Eye (tissue), 1 donor: ENCODE results near the gene LEKR1.
"Not testable (repeated sequence)": the region's sequence is repeated elsewhere in the genome, so short reads cannot be mapped to it uniquely, and the experiment has no call there.

Experiments
- DNase-seq: peaks from one replicate; pipeline ENCODE4 v3.0.0-alpha.2; 2015

Gene LEKR1

DNA sequence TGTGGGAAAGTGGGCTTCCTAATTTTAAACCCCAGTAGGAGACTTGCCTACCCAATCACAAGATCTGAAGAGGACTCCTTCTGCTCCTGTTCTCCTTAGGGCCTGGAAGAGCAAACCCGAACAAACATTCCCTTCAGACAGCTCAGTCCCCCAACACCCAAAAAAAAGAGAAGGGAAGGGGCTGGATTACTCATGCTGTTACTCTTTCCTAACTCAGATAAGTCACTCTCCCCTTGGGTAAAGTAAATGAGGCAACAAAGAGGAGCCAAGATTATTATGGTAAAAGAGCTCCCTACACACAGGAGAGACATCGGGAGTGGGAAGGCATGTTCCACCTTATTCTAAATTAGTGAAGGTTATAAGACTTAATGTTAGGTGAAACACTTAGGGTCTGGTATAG is 18.1 kb upstream of the LEKR1 start:
- no peak for DNase-seq

DNA sequence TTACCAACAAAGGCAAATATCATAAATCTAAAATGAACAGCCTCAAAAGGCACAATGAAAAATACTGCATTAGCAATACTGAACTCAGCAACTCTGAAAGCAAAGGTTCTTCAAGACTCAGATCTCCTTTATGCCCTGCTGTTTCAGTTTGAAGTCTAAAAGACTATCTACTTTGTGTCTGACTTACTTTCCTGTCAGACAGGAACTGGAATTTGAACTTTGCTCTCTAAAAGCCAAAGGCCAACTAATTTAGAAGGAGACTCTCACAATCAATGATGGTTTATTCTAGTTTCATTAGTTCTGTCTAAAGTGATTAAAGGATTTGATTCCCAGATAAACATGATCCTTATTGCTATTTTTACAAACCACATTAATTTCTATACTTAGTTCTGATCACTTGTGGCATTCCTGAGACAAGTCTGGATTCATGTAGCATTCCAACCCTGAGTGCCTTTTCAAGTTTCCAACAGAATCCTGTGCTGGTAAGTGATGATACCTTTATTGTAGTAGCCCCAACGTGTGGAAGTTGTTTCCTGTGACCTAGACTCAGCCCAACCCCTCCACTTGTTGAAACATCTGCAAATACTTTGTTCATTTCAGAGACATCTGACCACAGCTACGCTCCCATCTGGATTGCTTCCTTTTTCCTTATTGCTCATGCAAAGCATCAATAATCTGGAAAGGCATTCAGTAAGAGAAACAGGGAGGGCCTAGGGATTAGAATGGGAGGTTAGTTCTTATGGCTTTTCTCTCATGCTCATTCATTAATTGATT is 14.9 kb upstream of the LEKR1 start:
- DNase-seq: peak; percentile 38

GRCh38 chr3:156812521-156813335 is 13.4 kb upstream of the LEKR1 start:
- DNase-seq: peak; percentile 26

DNA sequence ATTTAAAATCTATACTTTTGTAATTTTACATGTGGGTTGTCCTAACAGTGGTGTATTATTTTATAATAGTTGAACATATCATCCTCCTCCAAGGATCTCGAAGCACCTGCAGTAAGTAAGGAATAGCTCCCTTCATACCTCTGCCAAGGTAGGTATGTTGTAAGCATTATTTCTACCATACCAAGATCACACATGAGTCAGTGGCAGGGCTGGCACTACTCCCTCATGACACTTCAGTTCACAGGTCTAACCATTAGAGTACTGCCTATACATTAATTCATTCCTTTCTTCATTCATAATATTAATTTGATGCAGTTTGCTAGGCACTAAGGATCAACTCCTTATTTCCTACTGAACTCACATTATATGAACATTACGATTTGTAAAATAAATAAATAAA is 11.9 kb upstream of the LEKR1 start:
- DNase-seq: no peak

GRCh38 chr3:156816091-156816793 is 9.9 kb upstream of the LEKR1 start:
- peak; percentile 80 for DNase-seq

DNA sequence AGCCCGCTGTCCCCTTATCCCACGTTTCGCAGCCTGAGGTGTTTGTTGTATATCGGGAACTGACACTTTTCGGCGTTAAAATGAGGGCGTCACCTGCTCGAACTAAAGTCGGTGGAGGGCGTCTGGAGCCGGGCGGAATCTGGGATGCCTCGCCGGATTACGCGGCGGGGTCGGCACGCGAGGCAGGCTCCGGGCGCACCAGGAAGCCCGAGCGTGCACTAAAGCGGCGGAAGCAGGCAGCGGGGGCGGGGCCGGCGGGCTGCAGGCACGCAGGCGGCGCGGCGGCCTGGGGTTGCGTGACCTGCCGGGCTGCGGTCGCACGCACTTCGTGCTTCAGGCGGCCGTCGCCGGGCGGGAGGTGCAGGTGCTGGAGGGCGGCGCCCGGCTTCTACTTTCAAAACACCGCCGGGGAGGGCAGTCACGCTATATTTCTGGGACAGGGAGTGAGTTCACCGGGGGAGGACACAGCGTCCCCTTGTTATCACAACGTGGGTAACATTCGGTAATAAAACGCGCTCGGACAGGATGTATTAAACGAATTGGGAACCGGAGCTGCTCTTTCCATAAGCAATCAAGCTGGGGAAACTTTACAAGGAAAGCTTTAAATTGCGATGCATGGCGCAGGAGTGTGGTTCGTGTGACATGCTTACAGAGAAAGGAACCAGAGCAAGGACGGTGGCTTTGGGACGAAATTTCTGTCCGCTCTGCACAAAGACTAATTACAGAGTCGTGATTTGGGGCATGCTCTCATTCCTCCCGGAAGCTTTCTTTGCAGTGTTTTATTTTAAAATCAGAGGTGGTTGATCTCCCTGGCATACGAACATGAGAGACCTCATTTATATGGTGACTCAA is 9.1 kb upstream of the LEKR1 start:
- DNase-seq: peak; percentile 93

- peak; percentile 13 for DNase-seq
These were observed 8.4 kb upstream of the LEKR1 start for GRCh38 chr3:156817646-156818272.

- no peak for DNase-seq
These were observed 7.9 kb upstream of the LEKR1 start for GRCh38 chr3:156818273-156818651.

GRCh38 chr3:156818890-156819289 is 7.3 kb upstream of the LEKR1 start:
- peak; percentile 9 for DNase-seq

DNA sequence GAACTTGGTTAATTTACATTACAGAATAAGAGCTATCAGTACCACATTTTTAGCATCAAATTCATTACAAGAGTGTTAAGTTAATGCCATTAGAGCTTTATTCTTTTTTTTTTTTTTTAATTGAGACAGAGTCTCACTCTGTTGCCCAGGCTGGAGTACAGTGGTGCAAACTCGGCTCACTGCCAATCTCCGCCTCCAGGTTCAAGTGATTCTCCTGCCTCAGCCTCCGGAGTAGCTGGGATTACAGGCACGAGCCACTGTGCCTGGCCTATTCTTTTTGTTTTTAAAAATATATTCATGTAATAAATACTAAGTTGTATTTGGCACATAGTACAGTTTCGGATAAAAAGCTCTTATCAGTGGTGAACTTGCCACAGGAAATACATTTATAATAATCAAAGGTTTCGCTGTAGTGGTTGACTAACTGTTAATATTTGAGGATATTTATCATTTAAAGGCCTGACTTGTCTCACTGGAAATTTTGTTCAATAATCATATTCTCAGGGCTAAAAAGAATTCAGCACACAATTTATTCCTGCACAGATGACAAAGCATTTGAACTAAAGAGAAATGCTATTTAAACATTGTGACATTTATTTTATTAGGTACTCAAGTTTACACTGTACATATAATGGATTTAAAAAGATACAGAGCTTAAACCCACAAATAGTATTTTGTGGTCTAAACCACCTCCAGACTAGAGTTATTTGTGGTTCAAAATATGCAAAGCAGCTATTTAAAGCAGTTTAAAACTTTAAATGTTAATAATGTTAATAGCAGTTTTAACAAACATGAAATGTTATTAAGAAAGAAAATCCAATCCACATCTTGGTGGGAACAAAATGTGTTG is 6.1 kb upstream of the LEKR1 start:
- no peak for DNase-seq

GRCh38 chr3:156820692-156821080 is 5.5 kb upstream of the LEKR1 start:
- no peak for DNase-seq

GRCh38 chr3:156822626-156823260 is 3.4 kb upstream of the LEKR1 start:
- not testable (repeated sequence) for DNase-seq

DNA sequence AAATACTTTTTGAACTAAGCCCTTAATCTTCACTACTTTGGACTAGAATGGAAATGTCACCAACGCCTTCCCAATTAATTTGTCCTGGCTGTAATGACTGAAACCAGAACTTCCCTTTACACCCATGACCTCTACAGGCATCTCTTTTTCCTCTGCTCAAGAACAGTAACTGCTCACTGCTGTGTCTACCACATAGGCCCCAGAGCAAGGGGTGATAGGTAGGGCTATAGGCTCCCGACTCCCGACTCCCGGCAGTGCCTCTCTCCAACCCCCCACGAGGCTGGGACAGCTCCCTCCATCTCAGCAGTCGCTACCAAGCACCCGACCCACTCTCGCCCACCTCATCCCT is 384 bp upstream of the LEKR1 start:
- no peak for DNase-seq

DNA sequence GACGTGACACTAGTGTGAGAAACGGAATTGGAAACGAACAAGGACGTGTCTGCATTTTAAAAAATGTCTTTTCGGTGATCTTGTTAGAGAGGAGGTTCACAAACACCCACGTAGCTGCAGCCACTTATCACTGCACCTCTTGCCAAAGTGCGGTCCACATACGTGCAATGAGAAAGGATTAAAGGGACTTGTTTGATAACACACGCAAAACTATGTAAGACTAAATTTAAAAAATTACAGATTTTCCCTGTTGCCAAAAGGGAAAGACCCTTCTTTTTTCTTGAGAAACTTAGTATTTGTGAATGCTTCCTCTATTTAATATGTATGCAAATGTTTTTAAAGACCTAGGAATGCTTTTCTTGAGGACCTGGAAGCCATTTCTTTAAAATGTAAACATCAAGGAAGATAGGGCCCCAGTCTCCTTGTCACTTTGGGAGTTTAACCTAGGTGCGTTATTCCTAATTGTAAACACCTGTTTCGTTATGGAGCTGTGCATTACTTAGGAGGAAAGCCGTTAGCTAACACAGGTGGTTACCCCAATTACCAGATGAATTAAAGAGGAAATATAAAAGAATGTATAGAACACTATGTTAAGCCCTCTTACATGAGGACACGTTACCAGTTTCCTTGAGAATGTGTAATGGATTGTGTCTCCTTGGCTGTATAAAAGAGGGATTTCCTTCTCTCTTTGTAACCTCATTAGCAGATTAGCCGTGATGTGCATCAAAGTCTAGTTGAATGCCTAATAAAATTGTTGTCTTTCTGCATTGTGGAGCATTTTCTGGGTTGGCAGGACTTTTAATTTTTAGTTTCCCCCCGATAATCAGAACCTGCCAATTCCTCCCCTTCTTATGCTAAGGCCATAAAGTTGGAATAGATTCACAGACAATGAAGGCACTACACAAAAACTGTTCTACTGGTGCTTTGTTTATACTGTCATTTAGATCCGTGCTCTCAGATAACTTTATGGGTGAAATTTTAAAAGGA is 1.0 kb downstream of the LEKR1 start:
- no peak for DNase-seq

- no peak for DNase-seq
These were observed 4.9 kb downstream of the LEKR1 start for GRCh38 chr3:156831006-156831405.

DNA sequence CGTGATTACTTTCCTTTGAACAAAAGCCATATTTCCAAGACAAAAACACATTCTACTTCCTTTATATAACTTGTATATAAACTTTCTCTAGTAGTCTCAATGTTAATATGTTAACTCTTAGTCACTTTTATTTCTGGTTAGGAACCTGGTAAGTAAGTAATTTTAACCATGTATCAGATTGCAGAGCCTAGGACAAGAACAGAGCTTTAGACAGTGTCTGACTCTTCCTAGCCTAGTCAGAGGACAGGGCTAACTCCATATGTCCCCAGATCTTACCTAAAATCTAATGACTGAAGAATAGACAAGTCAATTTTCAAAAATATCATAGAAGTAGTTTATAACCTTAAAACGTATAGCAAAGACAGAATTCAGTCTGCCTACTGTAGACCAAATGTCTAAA is 8.3 kb downstream of the LEKR1 start:
- no peak for DNase-seq

GRCh38 chr3:156834962-156835535 is 8.9 kb downstream of the LEKR1 start:
- no peak for DNase-seq

DNA sequence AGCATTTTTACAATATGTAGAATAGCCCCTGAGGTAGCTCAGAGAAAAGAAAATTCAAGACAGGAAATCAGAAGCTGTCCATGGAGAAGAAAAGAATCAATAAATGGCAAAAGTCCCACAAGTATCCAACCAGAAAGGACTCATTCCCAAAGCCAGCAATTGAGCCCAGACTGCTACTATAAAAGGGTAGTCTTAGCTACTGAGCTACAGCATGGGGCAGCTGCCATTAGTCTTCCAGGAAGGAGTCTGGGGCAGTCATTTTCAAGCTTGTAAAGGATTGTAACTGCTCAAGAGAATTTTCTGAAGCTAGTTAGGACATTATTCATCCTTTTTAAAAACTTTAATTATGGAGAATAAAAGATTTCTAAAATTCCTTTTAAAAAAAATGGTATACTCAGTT is 10.5 kb downstream of the LEKR1 start:
- DNase-seq: no peak

DNA sequence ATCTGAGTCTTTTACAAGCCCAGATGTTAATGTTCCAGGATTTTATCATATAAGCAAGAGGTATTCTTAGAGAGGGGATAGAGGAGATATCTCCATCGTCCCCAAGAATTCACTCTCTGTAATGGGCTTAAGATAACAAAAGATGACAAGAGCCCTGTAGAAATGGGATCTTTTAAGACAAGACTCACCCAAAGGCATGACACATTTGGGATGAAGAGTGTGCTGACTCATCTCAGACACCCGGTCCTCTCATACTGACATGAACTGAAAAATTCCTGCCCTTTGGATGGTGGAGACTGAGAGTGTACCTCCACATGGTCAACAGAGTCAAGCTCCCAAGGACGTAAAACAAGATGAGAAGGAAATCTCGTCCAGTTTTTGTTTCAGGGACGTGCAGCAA is 11.0 kb downstream of the LEKR1 start:
- no peak for DNase-seq
